WTC11 (cell line): ENCODE data around the gene STK38L. TPM values are rescaled to one million over a fixed set of nuclear protein-coding genes. Genes with fewer than 3 reads are reported as not detected.

ENCODE experiments used
- ATAC-seq: fragments of 200-7000 bp; cut with Tn5 transposase; 2 replicates; pipeline ENCODE4 v1.10.0; 2021; ENCODE audit warnings: mild to moderate bottlenecking, moderate library complexity
- CTCF ChIA-PET: fragments of 300-600 bp; sonication (Branson Sonifier 250); formaldehyde crosslinking; loops from one replicate; lab custom pipeline; 2021; ENCODE audit warnings: antibody characterized with exemption; lab: Charles Lee
- POLR2A ChIA-PET: fragments of 350-600 bp; sonication (Branson Sonifier 250); formaldehyde crosslinking; loops from one replicate; lab custom pipeline; 2021; ENCODE audit warnings: antibody characterized with exemption; lab: Charles Lee
- DNase-seq: peaks from one replicate; pipeline ENCODE4 v3.0.0; 2021; ENCODE audit warnings: low spot score
- H3K27ac Mint-ChIP-seq: 2 replicates; pipeline ENCODE4 v1.8.0; 2021; ENCODE audit warnings: mixed read lengths
- H3K27me3 Mint-ChIP-seq: 2 replicates; pipeline ENCODE4 v1.8.0; 2021; ENCODE audit warnings: low read depth, mild to moderate bottlenecking, moderate library complexity, mixed read lengths
- H3K36me3 Mint-ChIP-seq: 2 replicates; pipeline ENCODE4 v1.8.0; 2021; ENCODE audit warnings: mixed read lengths
- H3K4me1 Mint-ChIP-seq: 2 replicates; pipeline ENCODE4 v1.8.0; 2022; ENCODE audit warnings: mixed read lengths
- H3K4me3 Mint-ChIP-seq: 2 replicates; pipeline ENCODE4 v1.8.0; 2021; ENCODE audit warnings: mild to moderate bottlenecking, moderate library complexity, mixed read lengths
- H3K9me3 Mint-ChIP-seq: 2 replicates; pipeline ENCODE4 v1.8.0; 2021; ENCODE audit warnings: mixed read lengths
- AR ChIP-seq: fragments of 250-450 bp; sonication (Bioruptor Pico); IDR thresholded peaks from 2 replicates; pipeline ENCODE4 v1.9.0; 2021; ENCODE audit warnings: mild to moderate bottlenecking
- CREM ChIP-seq: sonication (generic); formaldehyde crosslinking; IDR thresholded peaks from 2 replicates; pipeline ENCODE4 v1.8.1; 2022; ENCODE audit warnings: mild to moderate bottlenecking, missing genetic modification reagents, moderate library complexity
- ELF4 ChIP-seq: sonication (generic); formaldehyde crosslinking; IDR thresholded peaks from 2 replicates; pipeline ENCODE4 v1.8.1; 2022; ENCODE audit warnings: low read depth, mild to moderate bottlenecking, moderate library complexity, missing genetic modification reagents
- FOXK1 ChIP-seq: sonication (generic); formaldehyde crosslinking; IDR thresholded peaks from 2 replicates; pipeline ENCODE4 v1.8.0; 2022; ENCODE audit warnings: mild to moderate bottlenecking, moderate library complexity, missing genetic modification reagents
- GABPB1 ChIP-seq: sonication (generic); formaldehyde crosslinking; IDR thresholded peaks from 2 replicates; pipeline ENCODE4 v1.8.1; 2023; ENCODE audit warnings: mild to moderate bottlenecking, missing genetic modification reagents
- JAZF1 ChIP-seq: fragments of 250-450 bp; sonication (Bioruptor Pico); IDR thresholded peaks from 2 replicates; pipeline ENCODE4 v1.9.0; 2021; ENCODE audit warnings: moderate library complexity, mild to moderate bottlenecking, inconsistent platforms
- MXD4 ChIP-seq: fragments of 250-450 bp; sonication (Bioruptor Pico); IDR thresholded peaks from 2 replicates; pipeline ENCODE4 v1.8.0; 2021; ENCODE audit warnings: mild to moderate bottlenecking, moderate library complexity, borderline replicate concordance
- MYBL2 ChIP-seq: sonication (generic); formaldehyde crosslinking; IDR thresholded peaks from 2 replicates; pipeline ENCODE4 v1.8.1; 2023; ENCODE audit warnings: mild to moderate bottlenecking, moderate library complexity, missing genetic modification reagents
- NR1H2 ChIP-seq: sonication (generic); formaldehyde crosslinking; IDR thresholded peaks from 2 replicates; pipeline ENCODE4 v1.9.0; 2021; ENCODE audit warnings: mild to moderate bottlenecking, moderate library complexity, missing genetic modification reagents
- TCF7 ChIP-seq: sonication (generic); formaldehyde crosslinking; IDR thresholded peaks from 2 replicates; pipeline ENCODE4 v1.8.0; 2022; ENCODE audit warnings: mild to moderate bottlenecking, low read depth, missing genetic modification reagents, moderate library complexity
- TEAD1 ChIP-seq: sonication (generic); formaldehyde crosslinking; IDR thresholded peaks from 2 replicates; pipeline ENCODE4 v1.8.0; 2022; ENCODE audit warnings: mild to moderate bottlenecking, missing genetic modification reagents
- TEAD4 ChIP-seq: sonication (generic); formaldehyde crosslinking; IDR thresholded peaks from 2 replicates; pipeline ENCODE4 v1.8.0; 2022; ENCODE audit warnings: mild to moderate bottlenecking, missing genetic modification reagents
- ZBTB21 ChIP-seq: sonication (generic); formaldehyde crosslinking; IDR thresholded peaks from 2 replicates; pipeline ENCODE4 v1.8.1; 2023; ENCODE audit warnings: mild to moderate bottlenecking, missing genetic modification reagents, borderline replicate concordance
- total RNA-seq: library from RNA; stranded (reverse); gene quantifications from 3 replicates; pipeline ENCODE4 v1.2.3, GENCODE V29; 2021
- TF ChIP-seq, protein P1 (sequence below): sonication (generic); formaldehyde crosslinking; IDR thresholded peaks from 2 replicates; pipeline ENCODE4 v1.8.1; 2023; ENCODE audit warnings: mild to moderate bottlenecking, moderate library complexity, missing genetic modification reagents
- TF ChIP-seq, protein P2 (sequence below): fragments of 250-450 bp; sonication (Bioruptor Pico); conservative IDR thresholded peaks from 2 replicates; pipeline ENCODE4 v1.9.0; 2021; ENCODE audit warnings: mild to moderate bottlenecking
- TF ChIP-seq, protein P3 (sequence below): sonication (generic); formaldehyde crosslinking; IDR thresholded peaks from 2 replicates; pipeline ENCODE4 v1.8.0; 2022; ENCODE audit warnings: mild to moderate bottlenecking, missing genetic modification reagents
- TF ChIP-seq, protein P4 (sequence below): sonication (generic); formaldehyde crosslinking; IDR thresholded peaks from 2 replicates; pipeline ENCODE4 v1.8.1; 2022; ENCODE audit warnings: low read depth, mild to moderate bottlenecking, moderate library complexity, missing genetic modification reagents, borderline replicate concordance

STK38L gene
- total RNA-seq, 1 experiment from 2014 or later = 47.2 TPM

DNA sequence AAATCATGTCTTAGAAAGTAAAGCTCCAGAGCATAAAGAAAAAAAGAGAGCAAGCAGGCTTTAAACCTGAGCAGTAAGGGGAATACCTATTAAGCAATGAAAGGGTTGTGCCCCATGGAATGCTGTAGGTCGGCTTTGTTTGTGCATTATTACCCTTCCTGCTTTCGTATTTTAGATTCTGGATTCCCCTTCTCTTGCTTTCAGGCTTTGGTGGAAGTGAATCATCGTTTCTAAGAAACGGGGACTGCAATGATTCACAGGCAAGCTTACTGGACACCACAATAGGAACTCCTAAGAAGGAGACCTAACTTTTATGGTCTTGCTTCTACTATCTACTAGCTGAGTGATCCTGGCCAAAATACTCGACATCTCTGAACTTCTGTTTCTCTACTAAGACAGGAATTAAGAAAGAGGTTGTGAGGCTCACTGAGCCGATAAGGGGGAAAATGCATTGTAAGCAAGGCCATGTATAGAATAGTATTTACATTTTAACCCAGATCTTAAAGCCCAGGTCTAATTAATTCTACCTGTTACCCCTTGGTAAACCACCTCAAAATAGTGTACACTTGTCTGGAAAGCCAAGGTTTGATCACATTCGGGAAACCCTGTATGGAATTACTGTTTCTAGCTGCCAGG lies 87.3 kb downstream of the STK38L start:
- ChIA-PET POLR2A (no interaction called here), CTCF (no interaction called here)
- Mint-ChIP-seq H3K36me3 (no peaks in the 10 kb centered on the region), H3K27ac (no peak overlapping the region), H3K4me3 (peak overlapping the region; percentile 76; the same call in 1 of the 2 replicates), H3K4me1 (peaks cover 19% of the 10 kb centered on the region), H3K27me3 (peaks cover 33% of the 10 kb centered on the region), H3K9me3 (no peaks in the 10 kb centered on the region)
- ATAC-seq (no peak), DNase-seq (no peak)
- no peak for TF ChIP-seq CREM
- TF ChIP-seq MYBL2 (CRISPR knock-in tag) = no peak
- TF ChIP-seq TCF7 (CRISPR knock-in tag) = no peak
- TF ChIP-seq JAZF1 = no peak
- TF ChIP-seq, protein P1, sequence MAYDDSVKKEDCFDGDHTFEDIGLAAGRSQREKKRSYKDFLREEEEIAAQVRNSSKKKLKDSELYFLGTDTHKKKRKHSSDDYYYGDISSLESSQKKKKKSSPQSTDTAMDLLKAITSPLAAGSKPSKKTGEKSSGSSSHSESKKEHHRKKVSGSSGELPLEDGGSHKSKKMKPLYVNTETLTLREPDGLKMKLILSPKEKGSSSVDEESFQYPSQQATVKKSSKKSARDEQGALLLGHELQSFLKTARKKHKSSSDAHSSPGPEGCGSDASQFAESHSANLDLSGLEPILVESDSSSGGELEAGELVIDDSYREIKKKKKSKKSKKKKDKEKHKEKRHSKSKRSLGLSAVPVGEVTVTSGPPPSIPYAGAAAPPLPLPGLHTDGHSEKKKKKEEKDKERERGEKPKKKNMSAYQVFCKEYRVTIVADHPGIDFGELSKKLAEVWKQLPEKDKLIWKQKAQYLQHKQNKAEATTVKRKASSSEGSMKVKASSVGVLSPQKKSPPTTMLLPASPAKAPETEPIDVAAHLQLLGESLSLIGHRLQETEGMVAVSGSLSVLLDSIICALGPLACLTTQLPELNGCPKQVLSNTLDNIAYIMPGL (CRISPR knock-in tag) = no peak
- TF ChIP-seq TEAD4 (CRISPR knock-in tag) = no peak
- TF ChIP-seq ELF4 (CRISPR knock-in tag) = no peak
- TF ChIP-seq, protein P2, sequence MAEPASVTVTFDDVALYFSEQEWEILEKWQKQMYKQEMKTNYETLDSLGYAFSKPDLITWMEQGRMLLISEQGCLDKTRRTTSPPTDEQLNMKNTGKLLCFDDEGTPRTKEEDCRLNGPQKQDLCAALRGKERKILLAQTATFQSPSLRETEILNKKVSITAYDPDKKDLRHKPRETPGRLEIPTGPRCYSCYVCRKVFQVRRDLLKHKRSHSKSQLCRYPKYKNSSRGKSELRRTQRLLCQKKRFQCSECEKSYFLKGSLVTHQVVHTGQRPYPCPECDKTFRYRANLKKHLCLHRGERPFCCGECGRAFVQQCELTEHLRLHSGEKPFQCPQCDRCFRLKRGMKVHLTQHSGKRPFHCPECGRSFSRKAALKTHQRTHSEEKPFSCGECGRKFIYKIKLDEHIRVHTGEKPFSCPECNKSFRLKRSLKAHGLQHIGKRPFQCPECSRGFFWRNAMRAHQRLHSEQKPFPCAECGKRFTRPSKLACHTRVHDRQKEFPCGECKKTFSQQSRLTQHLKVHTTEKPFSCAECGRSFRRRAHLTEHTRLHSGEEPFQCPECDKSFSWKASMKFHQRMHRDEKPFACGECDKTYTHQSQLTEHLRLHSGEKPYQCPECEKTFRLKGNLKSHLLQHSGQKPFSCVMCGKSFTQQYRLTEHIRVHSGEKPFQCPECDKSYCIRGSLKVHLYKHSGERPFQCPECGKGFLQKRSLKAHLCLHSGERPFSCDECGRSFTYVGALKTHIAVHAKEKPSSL (CRISPR knock-in tag) = no peak
- TF ChIP-seq AR (CRISPR knock-in tag) = no peak
- TF ChIP-seq TEAD1 (CRISPR knock-in tag) = no peak
- TF ChIP-seq, protein P3, sequence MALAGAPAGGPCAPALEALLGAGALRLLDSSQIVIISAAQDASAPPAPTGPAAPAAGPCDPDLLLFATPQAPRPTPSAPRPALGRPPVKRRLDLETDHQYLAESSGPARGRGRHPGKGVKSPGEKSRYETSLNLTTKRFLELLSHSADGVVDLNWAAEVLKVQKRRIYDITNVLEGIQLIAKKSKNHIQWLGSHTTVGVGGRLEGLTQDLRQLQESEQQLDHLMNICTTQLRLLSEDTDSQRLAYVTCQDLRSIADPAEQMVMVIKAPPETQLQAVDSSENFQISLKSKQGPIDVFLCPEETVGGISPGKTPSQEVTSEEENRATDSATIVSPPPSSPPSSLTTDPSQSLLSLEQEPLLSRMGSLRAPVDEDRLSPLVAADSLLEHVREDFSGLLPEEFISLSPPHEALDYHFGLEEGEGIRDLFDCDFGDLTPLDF = no peak
- no peak for TF ChIP-seq FOXK1 (CRISPR knock-in tag)
- no peak for TF ChIP-seq ZBTB21
- no peak for TF ChIP-seq NR1H2 (CRISPR knock-in tag)
- TF ChIP-seq GABPB1 (CRISPR knock-in tag) = no peak
- TF ChIP-seq, protein P4, sequence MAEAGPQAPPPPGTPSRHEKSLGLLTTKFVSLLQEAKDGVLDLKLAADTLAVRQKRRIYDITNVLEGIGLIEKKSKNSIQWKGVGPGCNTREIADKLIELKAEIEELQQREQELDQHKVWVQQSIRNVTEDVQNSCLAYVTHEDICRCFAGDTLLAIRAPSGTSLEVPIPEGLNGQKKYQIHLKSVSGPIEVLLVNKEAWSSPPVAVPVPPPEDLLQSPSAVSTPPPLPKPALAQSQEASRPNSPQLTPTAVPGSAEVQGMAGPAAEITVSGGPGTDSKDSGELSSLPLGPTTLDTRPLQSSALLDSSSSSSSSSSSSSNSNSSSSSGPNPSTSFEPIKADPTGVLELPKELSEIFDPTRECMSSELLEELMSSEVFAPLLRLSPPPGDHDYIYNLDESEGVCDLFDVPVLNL (CRISPR knock-in tag) = no peak

GRCh38 chr12:27331927-27332324 lies 87.8 kb downstream of the STK38L start:
- CTCF ChIA-PET = no interaction called here
- TF ChIP-seq GABPB1 (CRISPR knock-in tag) (0 out of 2 replicates have a peak, but pooled peaks have one; percentile 16), MXD4 (CRISPR knock-in tag) (no peak)
- TF ChIP-seq, all 79 proteins: peak for 1
- peaks cover 33% of the 10 kb centered on the region for H3K27me3 Mint-ChIP-seq
- H3K36me3 Mint-ChIP-seq = no peaks in the 10 kb centered on the region
- no peak overlapping the region for H3K27ac Mint-ChIP-seq
- peaks cover 19% of the 10 kb centered on the region for H3K4me1 Mint-ChIP-seq
- H3K9me3 Mint-ChIP-seq = no peaks in the 10 kb centered on the region
- POLR2A ChIA-PET = interaction anchor here (1.4 kb wide), 1 partner anchor 193 kb away, joined by 4 read pairs; the partner anchor contains the start of gene PPFIBP1
- DNase-seq (no peak), ATAC-seq (no peak)
- H3K4me3 Mint-ChIP-seq = peak overlapping the region; percentile 76
